UCSD-AML1 (cell line): ENCODE results near the gene PGK1.

Experiments
- DNase-seq: peaks from one replicate; lab custom pipeline; 2025; ENCODE audit not compliant: unreplicated experiment; lab: John Stamatoyannopoulos, UW

PGK1 gene

DNA sequence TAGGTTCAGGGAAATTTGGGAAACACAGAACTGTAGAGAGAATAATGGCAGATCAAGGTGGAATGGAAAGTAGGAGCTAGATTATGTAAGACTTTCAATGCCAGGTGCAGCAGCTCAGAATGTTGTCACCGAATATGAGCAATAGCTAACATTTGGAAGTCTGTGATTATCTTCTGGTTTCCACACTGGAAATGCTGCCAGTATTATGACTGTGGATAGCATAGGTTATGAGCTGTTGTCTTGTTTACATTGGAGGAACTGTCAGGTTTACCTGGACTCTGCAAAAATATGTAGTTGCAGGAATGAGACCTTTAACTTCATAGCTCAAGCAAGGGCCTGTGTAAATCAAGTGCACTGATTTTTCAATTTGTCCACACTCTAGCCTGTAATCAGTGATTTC is 61.4 kb downstream of the PGK1 start:
- no peak for DNase-seq

DNA sequence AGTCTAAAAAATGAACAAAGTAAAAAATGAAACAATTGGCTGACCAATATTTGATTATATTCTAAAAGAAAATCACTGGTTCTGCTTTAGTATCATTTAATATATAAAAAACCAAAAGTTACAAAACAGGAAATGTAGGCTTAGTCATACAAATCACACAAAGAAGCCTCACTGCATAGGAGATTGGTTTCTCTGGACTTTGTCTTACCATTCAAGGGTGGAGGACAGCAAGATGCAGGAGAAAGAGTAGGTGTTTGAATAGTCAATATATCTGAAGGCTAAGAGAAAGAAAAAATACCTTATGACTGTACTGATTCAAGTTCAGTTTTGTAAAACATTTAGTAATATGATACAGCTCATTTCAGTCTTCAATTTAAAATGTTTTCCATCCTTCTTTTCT is 64.0 kb downstream of the PGK1 start:
- DNase-seq, result no peak
